Prostate gland (tissue), 2 donors: ENCODE data around the gene YTHDF1. TPM values are rescaled to one million over a fixed set of nuclear protein-coding genes. Genes with fewer than 3 reads are reported as not detected.
"Not testable (repeated sequence)": the region's sequence is repeated elsewhere in the genome, so short reads cannot be mapped to it uniquely, and the experiment has no call there.

Source experiments
- DNase-seq: peaks from one replicate; pipeline ENCODE4 v3.0.0-alpha.2; 2019; ENCODE audit warnings: low spot score
- H3K27ac ChIP-seq, 2 donors: fragments of 200-600 bp; sonication (generic); 2 replicates each; pipeline ENCODE4 v1.5.1; 2017 to 2019
- H3K27me3 ChIP-seq: fragments of 200-600 bp; sonication (generic); replicated peaks from 2 replicates; pipeline ENCODE4 v1.5.1; 2019; ENCODE audit not compliant: insufficient read depth
- H3K36me3 ChIP-seq, 2 donors: fragments of 200-600 bp; sonication (generic); 1 replicate in 1 of 2; 2 replicates in 1 of 2; pipeline versions ENCODE4 v1.5.1 to v1.8.1; 2017 to 2019
- H3K4me1 ChIP-seq: fragments of 200-600 bp; sonication (generic); replicated peaks from 2 replicates; pipeline ENCODE4 v1.5.1; 2019
- H3K4me3 ChIP-seq, 2 donors: fragments of 200-600 bp; sonication (generic); 2 replicates each; pipeline ENCODE4 v1.5.1; 2017 to 2019
- H3K9me3 ChIP-seq: fragments of 200-600 bp; sonication (generic); 2 replicates; pipeline ENCODE4 v1.5.1; 2017
- CTCF ChIP-seq, 4 experiments: fragments of 200-600 bp in 2 of 4; fragments of 450-650 bp in 2 of 4; sonication (generic) in 2 of 4; IDR thresholded peaks; 1 replicate in 3 of 4; 2 replicates in 1 of 4; pipeline ENCODE4 v1.5.1; 2016 to 2019; ENCODE audit warnings: antibody characterized with exemption in 4 of 4, mild to moderate bottlenecking in 2 of 4, moderate library complexity in 2 of 4
- POLR2A ChIP-seq: fragments of 450-650 bp; IDR thresholded peaks from one replicate; pipeline ENCODE4 v1.6.1; 2016; ENCODE audit warnings: antibody characterized with exemption, mild to moderate bottlenecking
- POLR2AphosphoS5 ChIP-seq: sonication (generic); formaldehyde crosslinking; IDR thresholded peaks from one replicate; pipeline ENCODE4 v1.6.1; 2017; ENCODE audit warnings: antibody characterized with exemption
- WGBS: methylation state at CpG from one replicate; pipeline ENCODE4 v1.1.5; 2018; 5-methylcytosine and 5-hydroxymethylcytosine counted together
- intact Hi-C: fragments of 100-400 bp; cut with DNase I; formaldehyde crosslinking; loops from one replicate; pipeline ENCODE4 v1.14.2; 2022
- total RNA-seq, 2 donors: library from RNA; depleted of rRNA; stranded (reverse); fragments of >200 nt; gene quantifications; one replicate each; pipeline ENCODE4 v1.1.0, GENCODE V29; 2016

Gene YTHDF1
- total RNA-seq, 2 donors from 2014 or later: 28.8 to 46.0 TPM

DNA sequence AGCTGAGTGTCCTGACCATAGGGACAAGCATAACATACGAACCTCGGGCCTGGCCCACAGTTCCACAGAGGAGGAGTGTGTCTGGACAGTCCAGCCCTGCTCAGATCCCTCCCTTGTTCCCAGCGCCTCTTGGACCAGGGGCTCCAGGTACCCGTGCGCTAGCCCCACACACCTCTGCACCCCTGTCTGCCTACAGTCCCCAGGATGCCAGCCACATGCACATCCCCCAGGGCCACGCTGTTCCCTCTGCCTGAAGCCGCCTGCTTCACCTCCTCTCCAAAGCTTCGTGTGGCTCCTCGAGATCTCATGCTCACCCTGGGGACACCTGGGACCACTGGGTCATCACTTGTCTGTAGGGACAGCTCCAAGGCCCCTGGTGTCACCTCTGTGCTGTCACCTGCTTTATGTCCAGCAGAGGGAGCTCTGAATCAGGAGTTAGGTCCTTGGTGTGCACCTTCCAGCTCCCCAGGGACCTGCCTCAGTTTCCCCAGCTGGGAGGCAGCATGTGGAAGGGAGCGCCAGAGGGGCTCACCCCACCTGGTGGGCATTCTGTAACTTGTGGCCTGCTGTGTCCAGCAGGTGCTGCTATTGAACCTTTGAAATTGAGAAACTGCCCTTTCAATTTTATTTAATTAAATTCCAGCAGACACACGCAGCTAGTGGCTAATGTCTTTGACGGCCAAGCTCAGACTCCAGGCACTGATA, 7.3 kb upstream of the YTHDF1 start:
- DNase-seq: no peak
- H3K9me3 ChIP-seq: no peaks in the 10 kb centered on the region
- no peaks in the 10 kb centered on the region for H3K4me1 ChIP-seq
- no peak for TF ChIP-seq POLR2AphosphoS5
- peak; percentile 32 to 61 (median 45) for TF ChIP-seq CTCF (IDR thresholded peaks at IDR 0.05)
- no peak for TF ChIP-seq POLR2A
- no peak overlapping the region for H3K27ac ChIP-seq
- H3K27me3 ChIP-seq: no peaks in the 10 kb centered on the region
- intact Hi-C loops: no loop called here
- no peak overlapping the region for H3K4me3 ChIP-seq
- 57% methylated on average over 12 of the region's 12 CpGs for WGBS
- no peaks in the 10 kb centered on the region for H3K36me3 ChIP-seq

DNA sequence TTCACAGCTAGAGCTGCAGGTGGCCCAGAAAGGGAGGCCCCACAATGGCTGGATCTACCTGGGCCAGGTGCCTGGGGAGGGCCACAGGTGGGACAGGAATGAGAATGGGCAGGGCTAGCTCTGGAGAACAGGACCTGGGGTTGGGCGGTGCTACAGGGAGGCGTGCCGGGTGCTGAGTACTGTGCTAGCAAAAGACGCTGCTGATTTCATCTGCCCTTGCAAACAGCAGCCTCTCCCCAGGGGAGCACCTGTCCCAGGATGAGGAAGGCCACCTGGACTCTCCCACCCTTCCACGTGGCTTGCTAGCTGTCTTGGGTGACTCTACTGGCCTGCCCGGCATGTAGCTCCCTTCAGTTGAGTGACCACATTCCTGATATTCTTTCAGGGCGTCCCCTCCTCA, 6.6 kb upstream of the YTHDF1 start:
- DNase-seq: no peak
- TF ChIP-seq POLR2AphosphoS5 (no peak), POLR2A (no peak)
- Histone ChIP-seq H3K9me3 (no peaks in the 10 kb centered on the region), H3K27ac (no peak overlapping the region), H3K4me3 (no peak overlapping the region), H3K27me3 (no peaks in the 10 kb centered on the region), H3K4me1 (no peaks in the 10 kb centered on the region), H3K36me3 (no peaks in the 10 kb centered on the region)
- WGBS: 61% methylated on average over 7 of the region's 7 CpGs
- intact Hi-C loops: no loop called here

DNA sequence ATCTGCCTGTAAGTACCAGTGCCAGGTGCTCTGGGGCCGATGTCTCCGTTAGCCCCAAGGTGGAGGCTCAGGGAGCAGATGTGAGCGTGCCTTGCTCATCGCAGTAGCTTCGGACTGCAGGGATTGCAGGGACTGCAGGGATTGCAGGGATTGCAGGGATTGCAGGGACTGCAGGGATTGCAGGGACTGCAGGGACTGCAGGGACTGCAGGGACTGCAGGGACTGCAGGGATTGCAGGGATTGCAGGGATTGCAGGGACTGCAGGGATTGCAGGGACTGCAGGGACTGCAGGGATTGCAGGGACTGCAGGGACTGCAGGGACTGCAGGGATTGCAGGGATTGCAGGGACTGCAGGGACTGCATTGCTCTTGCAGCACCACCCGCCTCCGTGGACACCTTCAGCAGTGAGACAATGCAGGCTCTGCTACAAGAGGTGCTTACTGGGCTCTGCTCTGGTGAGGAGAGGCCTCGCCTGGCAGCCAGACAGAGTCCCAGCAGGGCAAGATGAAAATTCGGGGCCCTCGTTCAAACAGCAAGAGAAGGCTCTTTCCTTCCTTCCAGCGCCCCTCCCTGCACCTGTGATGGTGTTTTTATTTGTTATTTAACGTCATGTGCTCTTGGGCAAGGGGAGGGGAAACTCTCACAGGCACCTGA, 5.6 kb upstream of the YTHDF1 start:
- DNase-seq, intact Hi-C loops: not testable (repeated sequence)
- WGBS: 65% methylated on average over 12 of the region's 12 CpGs

DNA sequence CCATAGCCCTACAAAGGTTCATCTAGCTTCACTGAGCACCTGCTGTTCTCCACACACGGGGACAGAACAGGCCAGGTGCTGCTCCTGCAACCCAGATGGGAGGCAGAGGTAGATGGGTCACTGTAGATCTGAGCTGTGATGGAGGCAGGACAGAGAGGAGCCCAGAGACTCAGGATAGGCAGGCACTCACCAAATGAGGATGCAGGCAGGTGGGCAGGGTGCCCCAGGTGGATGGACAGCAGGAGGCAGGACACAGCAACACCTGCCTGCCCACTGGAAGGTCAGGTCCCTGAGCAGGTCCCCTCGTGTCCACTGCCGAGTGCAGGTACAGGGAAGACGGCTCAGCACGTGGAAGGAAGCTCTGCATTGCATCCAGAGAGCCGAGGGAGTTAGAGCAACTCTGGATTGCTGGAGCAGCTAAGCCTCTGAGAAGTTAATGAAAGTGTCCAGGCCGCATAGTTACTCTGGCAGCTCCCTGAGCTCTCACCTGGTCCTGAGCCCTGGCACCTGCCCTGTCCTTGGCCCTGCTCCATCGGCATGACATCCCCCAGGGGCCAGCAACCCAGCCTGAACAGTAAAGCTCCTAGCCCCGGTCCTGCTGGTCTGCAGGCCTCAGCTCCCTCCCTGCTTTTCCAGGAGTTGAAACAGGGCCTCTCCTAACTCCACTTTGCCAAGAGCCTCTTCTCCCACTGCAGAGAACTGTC, 4.9 kb upstream of the YTHDF1 start:
- no peak for DNase-seq
- Histone ChIP-seq H3K4me1 (no peaks in the 10 kb centered on the region), H3K27me3 (no peaks in the 10 kb centered on the region), H3K36me3 (no peaks in the 10 kb centered on the region), H3K27ac (no peak overlapping the region), H3K9me3 (no peaks in the 10 kb centered on the region), H3K4me3 (no peak overlapping the region)
- intact Hi-C loops: no loop called here
- WGBS: 49% methylated on average over 9 of the region's 9 CpGs
- TF ChIP-seq POLR2A (no peak), POLR2AphosphoS5 (no peak), CTCF (IDR thresholded peaks at IDR 0.05) (no peak)

More for the DNA sequence above, 5.6 kb upstream of the YTHDF1 start:
- not testable (repeated sequence) for H3K27me3 ChIP-seq, H3K9me3 ChIP-seq, H3K36me3 ChIP-seq, H3K27ac ChIP-seq, H3K4me3 ChIP-seq, H3K4me1 ChIP-seq

DNA sequence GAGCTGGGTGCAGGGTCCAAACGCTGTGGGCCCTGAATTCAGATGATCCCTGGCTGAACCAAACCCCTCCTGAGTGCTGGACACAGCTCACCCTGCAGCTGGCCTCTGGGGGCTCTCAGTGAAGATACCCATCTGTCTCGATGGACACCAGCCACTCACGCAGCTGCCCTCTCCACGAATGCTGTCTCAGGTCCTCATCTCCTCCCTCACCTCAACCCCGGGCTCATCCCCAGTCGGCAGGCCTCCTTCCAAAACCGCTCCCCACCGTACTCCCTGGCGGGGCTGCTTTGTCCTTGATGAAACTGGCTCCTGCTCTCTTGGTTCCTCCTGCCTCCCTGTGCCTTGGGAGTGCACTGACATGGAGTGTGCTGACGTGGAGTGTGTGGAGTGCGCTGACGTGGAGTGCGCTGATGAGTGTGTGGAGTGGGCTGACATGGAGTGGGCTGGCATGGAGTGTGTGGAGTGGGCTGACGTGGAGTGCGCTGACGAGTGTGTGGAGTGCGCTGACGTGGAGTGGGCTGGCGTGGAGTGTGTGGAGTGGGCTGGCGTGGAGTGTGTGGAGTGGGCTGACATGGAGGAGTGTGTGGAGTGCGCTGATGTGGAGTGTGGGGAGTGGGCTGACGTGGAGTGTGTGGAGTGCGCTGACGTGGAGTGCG, 4.1 kb upstream of the YTHDF1 start:
- Histone ChIP-seq H3K36me3 (no peaks in the 10 kb centered on the region), H3K4me1 (no peaks in the 10 kb centered on the region), H3K9me3 (no peaks in the 10 kb centered on the region), H3K27ac (no peak overlapping the region), H3K4me3 (no peak overlapping the region), H3K27me3 (no peaks in the 10 kb centered on the region)
- TF ChIP-seq POLR2AphosphoS5: no peak
- no peak for TF ChIP-seq POLR2A
- TF ChIP-seq CTCF (IDR thresholded peaks at IDR 0.05): no peak
- 76% methylated on average over 25 of the region's 25 CpGs for WGBS
- DNase-seq: no peak
- intact Hi-C loops: no loop called here
